GM12875 (cell line): ENCODE data around the gene SLC22A23.

ENCODE experiments used
- H3K4me3 ChIP-seq: one replicate; pipeline ENCODE4 v1.5.1; 2011; ENCODE audit warnings: low read depth, low read length, control low read depth
- TF ChIP-seq, protein P1 (sequence below): IDR thresholded peaks from 2 replicates; pipeline ENCODE4 v1.5.1; 2011; ENCODE audit warnings: low read depth, mild to moderate bottlenecking, control low read depth, inconsistent platforms, low read length, moderate library complexity, borderline replicate concordance; ENCODE audit not compliant: insufficient read depth

The SLC22A23 gene

GRCh38 chr6:3457710-3458602 lies 1.1 kb upstream of the SLC22A23 start:
- TF ChIP-seq, protein P1, sequence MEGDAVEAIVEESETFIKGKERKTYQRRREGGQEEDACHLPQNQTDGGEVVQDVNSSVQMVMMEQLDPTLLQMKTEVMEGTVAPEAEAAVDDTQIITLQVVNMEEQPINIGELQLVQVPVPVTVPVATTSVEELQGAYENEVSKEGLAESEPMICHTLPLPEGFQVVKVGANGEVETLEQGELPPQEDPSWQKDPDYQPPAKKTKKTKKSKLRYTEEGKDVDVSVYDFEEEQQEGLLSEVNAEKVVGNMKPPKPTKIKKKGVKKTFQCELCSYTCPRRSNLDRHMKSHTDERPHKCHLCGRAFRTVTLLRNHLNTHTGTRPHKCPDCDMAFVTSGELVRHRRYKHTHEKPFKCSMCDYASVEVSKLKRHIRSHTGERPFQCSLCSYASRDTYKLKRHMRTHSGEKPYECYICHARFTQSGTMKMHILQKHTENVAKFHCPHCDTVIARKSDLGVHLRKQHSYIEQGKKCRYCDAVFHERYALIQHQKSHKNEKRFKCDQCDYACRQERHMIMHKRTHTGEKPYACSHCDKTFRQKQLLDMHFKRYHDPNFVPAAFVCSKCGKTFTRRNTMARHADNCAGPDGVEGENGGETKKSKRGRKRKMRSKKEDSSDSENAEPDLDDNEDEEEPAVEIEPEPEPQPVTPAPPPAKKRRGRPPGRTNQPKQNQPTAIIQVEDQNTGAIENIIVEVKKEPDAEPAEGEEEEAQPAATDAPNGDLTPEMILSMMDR: no peak
- H3K4me3 ChIP-seq: no peak overlapping the region

DNA sequence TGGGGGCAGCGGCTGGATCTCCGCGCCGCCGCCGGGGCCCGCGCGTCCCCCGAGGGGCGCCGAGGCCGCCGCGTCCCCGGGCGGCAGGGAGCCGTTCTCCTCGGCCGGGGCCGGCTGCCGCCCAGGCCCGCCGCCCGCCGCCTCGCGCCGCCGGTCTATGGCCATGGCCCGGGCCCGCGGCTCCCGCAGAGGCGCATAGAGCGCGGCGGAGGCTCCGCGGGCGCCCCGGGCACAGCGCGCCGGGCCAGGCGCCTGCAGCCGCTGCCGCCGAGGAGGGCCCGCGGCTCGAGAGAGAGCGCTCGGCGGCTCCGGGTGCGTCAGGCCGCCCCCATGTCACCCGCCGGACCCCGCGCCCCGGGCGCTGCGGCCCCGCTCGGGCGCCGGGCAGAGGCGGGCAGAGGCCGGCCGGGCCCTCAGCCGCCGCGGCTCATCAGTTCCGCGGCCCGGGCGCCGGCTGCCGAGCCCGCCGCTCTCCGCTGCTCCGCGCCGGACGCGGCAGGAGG lies 404 bp downstream of the SLC22A23 start:
- TF ChIP-seq, protein P1: no peak
- no peak overlapping the region for H3K4me3 ChIP-seq

GRCh38 chr6:3455569-3456394 lies 1.1 kb downstream of the SLC22A23 start:
- TF ChIP-seq, protein P1: no peak
- H3K4me3 ChIP-seq: no peak overlapping the region

DNA sequence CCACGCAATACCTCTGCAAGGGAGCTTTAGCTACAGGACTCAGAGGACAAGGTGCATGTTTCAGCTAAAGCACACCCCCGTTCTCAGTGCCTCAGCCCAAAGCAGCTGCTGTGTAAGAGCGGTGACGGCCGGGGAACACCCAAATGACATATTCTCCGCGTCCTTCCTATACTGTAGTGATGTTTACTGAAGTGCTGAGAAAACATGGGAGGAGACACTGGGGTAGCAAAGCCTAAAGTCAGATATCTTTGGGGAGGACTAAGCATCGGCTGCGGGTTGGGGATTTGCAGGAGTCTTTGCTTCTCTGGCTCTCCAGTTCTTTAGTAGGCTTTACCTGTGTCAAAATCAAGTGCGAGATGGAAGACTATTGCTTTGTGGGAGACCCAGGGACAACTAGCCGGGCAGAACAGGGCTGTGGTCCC lies 1.7 kb downstream of the SLC22A23 start:
- H3K4me3 ChIP-seq: no peak overlapping the region
- TF ChIP-seq, protein P1: no peak

DNA sequence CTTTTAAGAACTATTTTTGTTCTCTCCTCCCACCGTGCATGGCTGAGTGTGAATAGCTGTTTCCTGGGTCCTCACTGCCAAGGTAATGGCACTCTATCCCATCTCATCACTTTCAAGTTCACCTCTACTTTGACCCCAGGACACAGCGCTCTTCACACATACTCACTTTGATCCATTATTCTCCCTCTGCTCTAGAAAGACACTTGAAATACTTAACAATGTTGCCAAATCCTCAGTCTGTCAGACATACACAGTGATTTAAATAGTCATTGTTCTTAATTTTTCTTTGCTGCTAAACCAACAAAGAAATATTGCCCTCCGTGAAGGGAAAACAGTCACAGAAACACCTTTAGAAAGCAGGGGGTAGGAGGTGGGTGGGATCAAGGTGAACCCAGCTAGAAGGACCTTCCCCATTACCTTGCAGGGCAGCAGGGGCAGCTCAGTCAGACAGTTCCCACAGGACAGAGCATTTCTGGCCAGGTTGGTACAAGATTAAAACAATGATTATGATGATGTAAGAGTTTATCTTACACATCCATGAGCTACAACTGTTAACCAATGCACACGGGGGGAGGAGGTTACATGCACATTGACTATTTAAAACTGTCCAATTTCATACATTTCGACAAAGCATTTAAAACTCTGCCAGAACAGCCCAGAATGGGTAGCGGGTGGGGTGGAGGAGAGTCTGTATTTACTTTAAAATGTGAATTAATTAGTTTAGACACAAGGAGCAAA lies 2.4 kb downstream of the SLC22A23 start:
- TF ChIP-seq, protein P1: no peak
- no peak overlapping the region for H3K4me3 ChIP-seq

DNA sequence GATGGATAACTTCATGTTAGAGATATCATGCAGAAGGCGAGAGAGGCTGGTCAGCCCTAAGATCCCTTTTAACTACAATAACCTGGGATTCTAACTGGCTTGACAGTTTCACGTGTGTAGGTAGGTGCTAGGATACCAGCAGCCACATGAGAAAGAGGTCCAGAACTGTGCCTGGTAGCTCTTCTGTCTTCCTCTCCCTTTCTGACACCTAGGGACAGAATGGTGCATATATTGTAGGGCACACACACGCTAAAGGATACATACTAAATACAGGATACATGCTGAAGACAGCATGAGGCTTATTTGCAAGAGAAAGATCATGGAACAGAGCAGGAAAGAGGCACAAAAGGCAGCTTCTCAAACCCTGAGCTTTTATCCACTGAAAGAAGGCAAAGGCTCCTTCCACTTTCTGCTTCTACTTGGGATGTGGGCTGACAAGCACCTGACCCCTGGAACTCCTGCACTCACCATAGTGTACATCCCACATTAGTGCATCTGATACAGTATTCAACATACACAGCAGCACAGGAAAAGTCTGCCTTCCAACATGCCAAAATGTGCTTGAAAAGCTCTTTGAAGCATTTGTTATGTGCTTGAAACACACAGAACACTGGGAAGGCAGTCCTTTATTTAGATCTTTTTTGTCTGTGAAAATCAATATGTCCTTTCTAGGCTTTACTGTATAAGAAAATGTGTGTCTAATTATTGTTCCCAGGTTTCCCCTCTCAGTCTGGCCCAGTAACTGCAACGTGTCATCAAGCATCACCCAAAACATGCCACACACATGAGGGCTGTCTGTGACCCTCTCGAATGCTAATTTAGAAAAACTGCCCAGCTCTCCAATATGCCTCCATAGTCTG lies 3.2 kb downstream of the SLC22A23 start:
- TF ChIP-seq, protein P1: no peak

More for the DNA sequence above, 3.2 kb downstream of the SLC22A23 start:
- H3K4me3 ChIP-seq: no peak overlapping the region
